ENCODE results near the gene NECAB2.

- TF ChIP-seq CTCF (IDR thresholded peaks at IDR 0.05) (no peak), POLR2A (IDR thresholded peaks at IDR 0.05) (no peak)
These were observed 5.0 kb downstream of the NECAB2 start for GRCh38 chr16:83973077-83973476.

Measured in prostate gland (tissue), 2 donors.